AG09309 (cell line): ENCODE results near the gene LRP2BP.

Experiments used
- DNase-seq: peaks from one replicate; pipeline ENCODE4 v3.0.0-alpha.2; 2010; ENCODE audit warnings: low read depth
- H3K4me3 ChIP-seq: 2 replicates; pipeline ENCODE4 v1.5.1; 2011; ENCODE audit warnings: mild to moderate bottlenecking, low read depth, low read length, moderate library complexity; ENCODE audit not compliant: control insufficient read depth
- CTCF ChIP-seq: IDR thresholded peaks from 2 replicates; pipeline ENCODE4 v1.5.1; 2011; ENCODE audit warnings: mild to moderate bottlenecking, low read depth, low read length, inconsistent platforms; ENCODE audit not compliant: insufficient read depth, control insufficient read depth; ENCODE audit errors: missing control alignments

Gene LRP2BP

DNA sequence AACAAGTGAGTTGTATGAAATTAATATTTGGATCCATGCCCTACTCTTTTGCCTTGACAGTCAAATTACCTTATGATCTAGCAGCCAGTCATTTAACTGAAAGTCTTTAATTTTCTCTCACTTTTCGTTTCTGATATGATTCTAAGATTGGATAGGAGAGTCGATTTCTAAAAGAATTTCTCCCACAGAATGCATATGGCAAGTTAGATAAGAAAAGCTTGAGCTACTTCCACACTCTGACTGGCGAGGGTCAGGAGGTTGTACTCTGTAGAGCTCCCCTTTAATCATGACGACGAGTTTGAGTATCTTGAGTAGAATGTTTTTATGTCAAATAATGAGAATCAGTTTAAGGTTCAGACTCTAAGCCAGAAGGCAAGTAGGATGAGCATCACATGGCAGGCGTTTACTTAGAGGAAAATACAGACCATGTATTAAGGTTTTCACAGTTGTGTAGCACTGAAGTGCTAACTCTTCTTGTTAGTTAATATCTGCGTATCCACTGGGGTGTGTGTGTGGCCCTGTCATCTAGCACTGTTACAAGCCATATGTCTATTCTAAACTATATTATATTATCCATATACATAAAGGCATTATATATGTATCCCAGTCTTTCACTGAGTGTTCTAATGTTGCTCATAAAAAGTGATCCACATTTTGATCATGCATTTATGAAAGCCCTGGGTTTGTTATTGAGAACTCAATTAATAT is 37.8 kb downstream of the LRP2BP start:
- TF ChIP-seq CTCF: no peak
- no peak overlapping the region for H3K4me3 ChIP-seq
- no peak for DNase-seq

DNA sequence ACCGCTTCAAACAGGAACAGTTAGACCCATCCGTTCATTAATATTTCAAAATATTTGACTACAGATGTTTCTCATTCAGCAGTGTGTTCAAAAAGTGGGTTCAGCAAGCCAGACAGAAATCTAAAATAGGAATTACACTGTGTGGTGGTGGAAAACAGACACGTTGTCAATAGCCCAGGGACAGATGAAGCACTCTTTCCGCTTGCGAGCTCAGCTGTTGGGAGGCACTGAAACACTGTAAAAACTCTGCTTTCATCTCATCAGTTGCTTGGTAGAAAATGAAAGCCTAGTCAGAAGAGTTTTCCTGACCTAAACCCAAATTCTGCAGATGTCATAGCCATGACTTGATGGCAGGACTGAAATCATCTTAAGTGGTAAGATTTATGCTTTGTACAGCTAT is 38.5 kb downstream of the LRP2BP start:
- peak; percentile 23 for DNase-seq
- no peak overlapping the region for H3K4me3 ChIP-seq
- TF ChIP-seq CTCF: no peak

DNA sequence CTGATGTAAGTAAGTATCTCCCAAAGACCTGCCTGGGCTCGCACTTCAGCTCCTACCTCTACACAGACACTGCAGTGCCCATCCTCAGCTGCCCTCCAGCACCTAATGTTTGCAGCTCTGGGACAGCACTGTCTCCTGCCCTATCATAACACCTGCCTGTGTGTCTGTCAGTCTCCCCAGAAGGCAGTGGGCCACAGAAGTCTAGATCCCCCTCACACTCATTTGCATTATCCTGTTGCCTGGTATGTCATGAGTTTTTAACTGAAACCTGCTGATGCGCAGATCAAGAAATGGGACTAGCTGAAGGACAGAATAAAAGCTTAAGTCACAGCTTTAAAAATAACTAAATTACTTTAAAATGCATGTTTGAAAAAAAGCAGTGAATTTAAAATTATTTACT is 43.0 kb downstream of the LRP2BP start:
- no peak for TF ChIP-seq CTCF
- no peak overlapping the region for H3K4me3 ChIP-seq
- DNase-seq: no peak

- no peak for TF ChIP-seq CTCF
- DNase-seq: no peak
- no peak overlapping the region for H3K4me3 ChIP-seq
Measured at GRCh38 chr4:185352202-185352601, 43.5 kb downstream of the LRP2BP start.

- TF ChIP-seq CTCF: no peak
- DNase-seq: no peak
Measured at GRCh38 chr4:185351691-185352090, 44.0 kb downstream of the LRP2BP start.

DNA sequence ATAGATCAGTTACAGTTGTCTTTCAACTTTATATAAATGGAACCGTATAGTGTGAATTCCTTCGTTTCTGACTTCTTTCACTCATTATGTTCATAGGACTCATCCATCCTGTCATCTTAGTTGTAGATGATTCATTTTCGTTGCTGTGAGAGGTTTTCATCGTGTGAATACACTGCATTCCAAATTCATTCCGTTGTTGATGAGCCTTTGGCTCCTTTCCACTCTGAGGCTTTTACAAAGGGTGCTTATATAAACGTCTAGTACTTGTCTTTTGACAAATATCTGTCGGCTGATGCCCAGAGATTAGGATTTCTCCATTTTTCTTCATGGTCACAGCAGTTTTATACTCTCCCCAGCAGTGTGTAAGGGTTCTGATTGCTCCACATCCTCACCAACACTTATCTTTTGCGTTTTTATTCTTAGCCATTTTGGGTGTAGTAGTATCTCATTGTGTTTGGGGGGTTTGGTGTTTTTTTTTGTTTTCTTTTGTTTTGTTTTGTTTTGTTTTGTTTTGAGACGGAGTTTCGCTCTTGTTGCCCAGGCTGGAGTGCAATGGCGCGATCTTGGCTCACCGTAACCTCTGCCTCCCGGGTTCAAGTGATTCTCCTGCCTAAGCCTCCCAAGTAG is 48.6 kb downstream of the LRP2BP start:
- no peak overlapping the region for H3K4me3 ChIP-seq
- no peak for DNase-seq
- no peak for TF ChIP-seq CTCF

More at GRCh38 chr4:185351691-185352090, 44.0 kb downstream of the LRP2BP start:
- no peak overlapping the region for H3K4me3 ChIP-seq
